GM21381 (cell line): ENCODE measurements around the gene PCDHGA10.
"Not testable (repeated sequence)": the region's sequence is repeated elsewhere in the genome, so short reads cannot be mapped to it uniquely, and the experiment has no call there.

ENCODE experiments used
- ATAC-seq: cut with Tn5 transposase; IDR thresholded peaks from one replicate; pipeline ENCODE4 v1.9.1; 2021; ENCODE audit warnings: mild to moderate bottlenecking, moderate library complexity; ENCODE audit not compliant: unreplicated experiment

Gene PCDHGA10

GRCh38 chr5:141420855-141421488, 8.2 kb downstream of the PCDHGA10 start, which contains the start of gene PCDHGA11:
TSS of gene PCDHGA11 (plus strand) at chr5:141421051. CDS start at chr5:141421228, 177 bp downstream.
- ATAC-seq, result no peak

GRCh38 chr5:141421489-141421855, 8.7 kb downstream of the PCDHGA10 start:
- ATAC-seq, result no peak

DNA sequence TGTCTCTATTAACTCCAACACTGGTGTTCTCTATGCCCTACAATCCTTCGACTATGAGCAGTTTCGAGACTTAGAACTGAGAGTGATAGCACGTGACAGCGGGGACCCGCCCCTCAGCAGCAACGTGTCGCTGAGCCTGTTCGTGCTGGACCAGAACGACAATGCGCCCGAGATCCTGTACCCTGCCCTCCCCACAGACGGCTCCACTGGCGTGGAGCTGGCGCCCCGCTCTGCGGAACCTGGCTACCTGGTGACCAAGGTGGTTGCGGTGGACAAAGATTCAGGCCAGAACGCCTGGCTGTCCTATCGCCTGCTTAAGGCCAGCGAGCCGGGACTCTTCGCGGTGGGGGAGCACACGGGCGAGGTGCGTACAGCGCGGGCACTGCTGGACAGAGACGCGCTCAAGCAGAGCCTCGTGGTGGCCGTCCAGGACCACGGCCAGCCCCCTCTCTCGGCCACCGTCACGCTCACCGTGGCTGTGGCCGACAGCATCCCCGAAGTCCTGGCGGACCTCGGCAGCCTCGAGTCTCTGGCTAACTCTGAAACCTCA, 10.0 kb downstream of the PCDHGA10 start:
- no peak for ATAC-seq

DNA sequence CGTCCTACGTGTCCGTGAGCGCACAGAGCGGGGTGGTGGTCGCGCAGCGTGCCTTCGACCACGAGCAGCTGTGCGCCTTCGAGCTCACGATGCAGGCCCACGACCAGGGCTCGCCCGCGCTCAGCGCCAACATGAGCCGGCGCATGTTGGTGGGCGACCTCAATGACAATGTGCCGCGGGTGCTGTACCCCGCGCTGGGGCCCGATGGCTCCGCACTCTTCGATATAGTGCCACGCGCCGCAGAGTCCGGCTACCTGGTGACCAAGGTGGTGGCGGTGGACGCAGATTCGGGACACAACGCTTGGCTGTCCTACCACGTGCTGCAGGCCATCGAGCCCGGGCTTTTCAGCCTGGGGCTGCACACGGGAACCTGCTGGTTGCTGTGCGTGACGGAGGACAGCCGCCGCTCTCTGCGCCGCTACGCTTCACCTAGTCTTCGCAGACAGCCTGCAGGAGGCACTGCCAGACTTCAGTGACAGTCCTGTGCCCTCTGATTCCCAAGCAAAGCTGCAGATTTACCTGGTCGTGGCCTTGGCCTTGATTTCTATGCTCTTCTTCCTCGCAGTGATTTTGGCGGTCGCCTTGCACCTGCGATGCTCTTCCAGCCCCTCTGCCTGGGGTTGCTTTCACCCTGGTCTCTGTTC, 15.1 kb downstream of the PCDHGA10 start:
- no peak for ATAC-seq

DNA sequence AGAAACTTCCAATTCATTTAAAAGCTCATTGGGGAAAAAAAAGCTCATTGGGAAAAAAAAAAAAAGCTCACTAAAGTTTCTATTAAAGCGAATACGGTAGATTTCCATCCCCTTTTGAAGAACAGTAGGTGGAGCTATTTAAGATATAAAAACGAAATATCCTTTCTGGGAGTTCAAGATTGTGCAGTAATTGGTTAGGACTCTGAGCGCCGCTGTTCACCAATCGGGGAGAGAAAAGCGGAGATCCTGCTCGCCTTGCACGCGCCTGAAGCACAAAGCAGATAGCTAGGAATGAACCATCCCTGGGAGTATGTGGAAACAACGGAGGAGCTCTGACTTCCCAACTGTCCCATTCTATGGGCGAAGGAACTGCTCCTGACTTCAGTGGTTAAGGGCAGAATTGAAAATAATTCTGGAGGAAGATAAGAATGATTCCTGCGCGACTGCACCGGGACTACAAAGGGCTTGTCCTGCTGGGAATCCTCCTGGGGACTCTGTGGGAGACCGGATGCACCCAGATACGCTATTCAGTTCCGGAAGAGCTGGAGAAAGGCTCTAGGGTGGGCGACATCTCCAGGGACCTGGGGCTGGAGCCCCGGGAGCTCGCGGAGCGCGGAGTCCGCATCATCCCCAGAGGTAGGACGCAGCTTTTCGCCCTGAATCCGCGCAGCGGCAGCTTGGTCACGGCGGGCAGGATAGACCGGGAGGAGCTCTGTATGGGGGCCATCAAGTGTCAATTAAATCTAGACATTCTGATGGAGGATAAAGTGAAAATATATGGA, 17.7 kb downstream of the PCDHGA10 start, which contains the start of gene PCDHGA12:
TSS of gene PCDHGA12 (plus strand) at position 176 of the 782 bp plus-strand sequence. CDS start at position 429, 253 bp downstream.
- peak; percentile 71 for ATAC-seq

GRCh38 chr5:141431286-141431685, 18.5 kb downstream of the PCDHGA10 start:
- no peak for ATAC-seq

DNA sequence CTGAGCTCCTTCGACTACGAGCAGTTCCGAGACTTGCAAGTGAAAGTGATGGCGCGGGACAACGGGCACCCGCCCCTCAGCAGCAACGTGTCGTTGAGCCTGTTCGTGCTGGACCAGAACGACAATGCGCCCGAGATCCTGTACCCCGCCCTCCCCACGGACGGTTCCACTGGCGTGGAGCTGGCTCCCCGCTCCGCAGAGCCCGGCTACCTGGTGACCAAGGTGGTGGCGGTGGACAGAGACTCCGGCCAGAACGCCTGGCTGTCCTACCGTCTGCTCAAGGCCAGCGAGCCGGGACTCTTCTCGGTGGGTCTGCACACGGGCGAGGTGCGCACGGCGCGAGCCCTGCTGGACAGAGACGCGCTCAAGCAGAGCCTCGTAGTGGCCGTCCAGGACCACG, 19.5 kb downstream of the PCDHGA10 start:
- ATAC-seq, result not testable (repeated sequence)

DNA sequence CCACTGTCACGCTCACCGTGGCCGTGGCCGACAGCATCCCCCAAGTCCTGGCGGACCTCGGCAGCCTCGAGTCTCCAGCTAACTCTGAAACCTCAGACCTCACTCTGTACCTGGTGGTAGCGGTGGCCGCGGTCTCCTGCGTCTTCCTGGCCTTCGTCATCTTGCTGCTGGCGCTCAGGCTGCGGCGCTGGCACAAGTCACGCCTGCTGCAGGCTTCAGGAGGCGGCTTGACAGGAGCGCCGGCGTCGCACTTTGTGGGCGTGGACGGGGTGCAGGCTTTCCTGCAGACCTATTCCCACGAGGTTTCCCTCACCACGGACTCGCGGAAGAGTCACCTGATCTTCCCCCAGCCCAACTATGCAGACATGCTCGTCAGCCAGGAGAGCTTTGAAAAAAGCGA, 19.9 kb downstream of the PCDHGA10 start:
- ATAC-seq, result not testable (repeated sequence)

- no peak for ATAC-seq
Observed at GRCh38 chr5:141434006-141434405, 21.2 kb downstream of the PCDHGA10 start.

GRCh38 chr5:141437221-141437620, 24.4 kb downstream of the PCDHGA10 start:
- ATAC-seq, result no peak

- ATAC-seq, result no peak
Observed at GRCh38 chr5:141439411-141440141, 26.8 kb downstream of the PCDHGA10 start.

GRCh38 chr5:141440341-141440740, 27.6 kb downstream of the PCDHGA10 start:
- ATAC-seq, result no peak

GRCh38 chr5:141441571-141442170, 28.9 kb downstream of the PCDHGA10 start:
- no peak for ATAC-seq

GRCh38 chr5:141465351-141465750, 52.6 kb downstream of the PCDHGA10 start:
- no peak for ATAC-seq
